NCI-H446 treated with DMSO at 0.1 percent for 48 hours (cell line): ENCODE measurements around the gene GOLGA1.
"Not testable (repeated sequence)": the region's sequence is repeated elsewhere in the genome, so short reads cannot be mapped to it uniquely, and the experiment has no call there.

ENCODE experiments used
- DNase-seq: peaks from one replicate; lab custom pipeline; 2025; lab: John Stamatoyannopoulos, UW

GOLGA1 gene

DNA sequence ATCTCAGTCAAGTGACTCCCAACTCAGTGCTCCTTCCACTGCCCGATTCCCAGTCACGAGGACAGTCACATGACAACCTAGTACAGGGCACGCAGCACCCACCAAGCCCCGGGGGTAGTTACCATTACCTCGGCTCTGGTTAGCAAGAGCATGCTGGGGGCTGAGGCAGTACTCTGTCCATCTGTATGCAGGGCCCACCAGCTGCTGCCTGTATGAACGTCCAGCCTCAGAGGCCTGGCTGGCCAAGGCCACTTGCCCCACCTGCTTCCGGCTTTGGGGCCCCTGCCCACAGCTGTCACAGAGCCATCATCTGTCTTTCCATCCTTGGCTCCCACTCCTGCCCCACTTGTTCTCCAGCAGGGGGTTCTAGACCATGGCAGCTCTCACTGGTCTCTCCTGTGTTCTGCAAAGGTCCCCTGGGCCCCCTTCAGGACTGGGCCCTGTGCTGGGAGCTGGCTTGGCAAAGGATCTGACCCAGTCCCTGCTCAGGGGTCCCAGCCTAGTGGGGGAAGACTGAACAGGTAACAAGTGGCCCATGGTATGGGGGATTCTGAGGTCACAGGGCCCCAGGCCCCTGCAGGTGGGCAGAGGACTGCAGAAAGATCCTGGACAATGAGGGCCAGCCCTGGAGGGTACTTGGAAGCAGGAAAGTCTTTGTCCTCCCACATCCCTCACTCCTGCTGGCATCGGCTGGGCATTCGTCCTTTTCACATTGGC, 82.4 kb downstream of the GOLGA1 start:
- DNase-seq = no peak

DNA sequence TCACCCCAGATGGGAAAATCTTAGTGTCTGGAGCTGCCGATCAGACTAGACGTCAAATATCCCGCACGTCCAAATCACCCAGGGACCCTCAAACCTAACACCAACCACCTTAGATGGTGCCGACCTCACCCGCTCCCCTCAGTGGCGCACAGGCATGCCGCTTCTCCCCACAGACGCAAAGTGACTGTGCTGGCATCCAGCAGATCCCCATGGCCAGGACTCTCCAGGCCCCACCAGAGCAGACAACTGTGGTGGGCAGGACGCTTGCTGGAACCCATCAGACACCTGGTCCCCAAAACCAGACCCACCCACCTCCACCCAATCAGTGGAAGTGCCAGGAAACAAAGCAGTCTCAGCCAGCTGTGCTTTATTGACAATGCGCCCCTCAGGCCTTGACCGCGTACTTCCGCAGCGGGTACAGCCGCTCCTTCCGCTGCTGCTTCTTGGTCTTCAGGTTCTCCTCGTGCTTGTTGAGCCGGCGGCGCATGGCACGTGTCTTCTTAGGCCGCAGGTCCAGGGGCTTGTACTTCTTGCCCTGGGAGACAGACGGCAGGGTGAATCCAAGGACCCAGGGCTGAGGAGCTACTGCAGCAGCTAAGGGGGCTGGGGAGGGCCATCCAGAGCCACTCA, 83.2 kb downstream of the GOLGA1 start:
- DNase-seq = no peak

DNA sequence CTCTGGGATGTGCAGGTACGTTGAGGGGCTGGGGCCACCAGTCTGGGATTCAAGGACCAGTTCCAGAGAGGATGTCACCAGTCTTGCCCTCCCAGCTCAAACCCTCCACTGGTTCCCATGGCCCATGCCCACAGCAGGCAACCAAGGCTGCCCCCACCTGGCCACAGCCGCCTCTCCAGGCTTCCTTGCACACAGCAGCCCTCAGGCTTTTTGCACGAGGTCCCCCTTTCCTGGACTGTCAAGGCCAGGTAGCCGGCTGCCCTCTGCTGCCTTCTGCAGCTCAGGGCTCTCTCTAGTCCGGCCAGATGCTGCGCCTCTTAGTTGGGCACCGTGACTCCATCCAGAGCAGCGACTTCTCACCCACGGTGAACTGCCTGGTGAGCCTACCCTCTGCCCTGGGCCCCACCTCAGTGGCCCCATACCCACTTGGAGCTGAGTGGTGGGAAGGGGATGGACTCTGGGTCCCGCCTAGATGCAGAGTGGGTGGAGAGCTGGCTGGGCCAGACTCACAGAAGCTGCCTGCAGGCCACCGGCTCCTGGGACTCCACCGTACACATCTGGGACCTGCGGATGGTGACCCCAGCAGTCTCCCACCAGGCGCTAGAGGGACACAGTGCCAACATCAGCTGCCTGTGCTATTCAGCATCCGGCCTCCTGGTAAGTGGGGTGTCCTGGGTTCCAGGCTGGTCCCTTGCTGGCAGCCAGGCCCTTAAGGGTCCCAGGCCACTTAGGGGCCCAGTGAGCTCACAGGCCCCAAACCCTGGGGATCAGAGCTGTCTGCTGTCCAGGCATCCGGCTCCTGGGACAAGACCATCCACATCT, 84.7 kb downstream of the GOLGA1 start:
- DNase-seq = no peak

DNA sequence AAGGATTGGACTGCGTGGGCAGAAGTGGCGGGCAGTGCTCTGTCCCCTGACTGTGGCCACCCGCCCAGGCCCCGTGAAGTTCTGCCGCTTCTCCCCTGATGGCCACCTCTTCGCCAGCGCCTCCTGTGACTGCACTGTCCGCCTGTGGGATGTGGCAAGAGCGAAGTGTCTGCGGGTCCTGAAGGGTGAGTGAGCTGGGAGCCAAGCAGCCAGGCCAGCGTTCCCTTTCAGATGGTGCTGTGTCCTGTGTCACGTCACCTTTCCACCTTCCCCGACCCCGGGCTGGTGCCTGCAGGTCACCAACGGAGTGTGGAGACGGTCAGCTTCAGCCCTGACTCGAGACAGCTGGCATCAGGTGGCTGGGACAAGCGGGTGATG, 85.3 kb downstream of the GOLGA1 start:
- no peak for DNase-seq

DNA sequence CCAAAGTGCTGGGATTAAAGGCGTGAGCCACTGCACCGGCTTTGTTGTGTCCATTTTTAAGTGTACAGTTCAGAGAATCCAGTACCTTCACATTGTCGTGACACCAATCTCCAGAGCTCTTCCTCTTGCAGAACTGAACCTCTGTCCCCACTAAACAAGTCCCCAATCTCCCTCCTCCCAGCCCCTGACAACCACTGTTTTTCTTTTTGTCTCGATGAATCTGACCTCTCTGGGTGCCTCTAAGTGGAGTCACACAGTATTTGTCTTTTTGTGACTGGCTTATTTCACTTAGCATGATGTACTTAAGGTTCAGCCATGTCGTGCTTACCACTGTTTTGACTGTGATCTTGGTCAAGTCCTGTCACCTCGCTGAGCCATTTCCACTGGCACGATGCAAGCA, 86.1 kb downstream of the GOLGA1 start:
- no peak for DNase-seq

DNA sequence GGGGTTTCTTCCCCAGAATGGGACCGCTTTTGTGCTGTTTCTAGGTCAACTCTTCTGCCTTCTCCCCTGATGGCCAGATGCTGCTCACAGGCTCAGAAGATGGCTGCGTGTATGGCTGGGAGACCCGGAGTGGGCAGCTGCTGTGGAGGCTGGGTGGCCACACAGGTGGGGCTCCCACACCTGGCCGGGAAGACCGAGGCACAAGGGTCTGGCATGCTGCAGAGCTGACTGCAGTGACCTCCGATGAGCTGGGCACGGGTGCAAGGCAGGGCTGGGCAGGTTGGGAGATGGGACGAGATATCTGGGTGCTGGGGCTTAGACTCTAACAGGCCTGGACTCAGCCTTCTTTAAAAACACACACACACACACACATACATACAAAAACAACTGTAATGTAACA, 86.7 kb downstream of the GOLGA1 start:
- no peak for DNase-seq

DNA sequence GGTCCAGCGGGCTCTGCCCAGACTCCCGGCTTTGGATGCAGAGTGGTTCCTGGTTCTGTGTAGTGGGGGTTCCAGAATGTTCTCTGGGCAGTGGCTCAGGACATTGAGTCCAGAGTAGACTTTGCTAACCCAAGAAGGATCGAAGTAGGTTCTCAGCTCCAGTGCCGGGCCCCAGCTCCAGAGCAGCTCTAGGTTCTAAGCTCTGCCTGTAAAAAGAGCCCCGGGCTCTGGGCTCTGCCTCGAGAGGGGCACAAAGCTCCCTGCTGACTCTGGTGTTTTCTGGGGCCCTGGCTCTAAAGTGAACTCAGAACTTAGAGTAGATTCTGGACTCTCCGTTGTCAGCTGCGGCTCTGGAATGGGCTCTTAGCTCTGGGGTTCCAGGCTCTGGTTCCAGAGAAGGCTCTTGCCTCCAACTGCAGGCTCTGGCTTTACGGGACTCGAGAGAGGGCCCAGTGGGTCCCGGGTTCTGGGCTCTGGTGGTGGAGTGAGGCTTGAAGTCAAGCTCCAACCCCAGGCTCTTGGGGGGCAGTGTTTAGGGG, 87.2 kb downstream of the GOLGA1 start:
- DNase-seq = no peak

DNA sequence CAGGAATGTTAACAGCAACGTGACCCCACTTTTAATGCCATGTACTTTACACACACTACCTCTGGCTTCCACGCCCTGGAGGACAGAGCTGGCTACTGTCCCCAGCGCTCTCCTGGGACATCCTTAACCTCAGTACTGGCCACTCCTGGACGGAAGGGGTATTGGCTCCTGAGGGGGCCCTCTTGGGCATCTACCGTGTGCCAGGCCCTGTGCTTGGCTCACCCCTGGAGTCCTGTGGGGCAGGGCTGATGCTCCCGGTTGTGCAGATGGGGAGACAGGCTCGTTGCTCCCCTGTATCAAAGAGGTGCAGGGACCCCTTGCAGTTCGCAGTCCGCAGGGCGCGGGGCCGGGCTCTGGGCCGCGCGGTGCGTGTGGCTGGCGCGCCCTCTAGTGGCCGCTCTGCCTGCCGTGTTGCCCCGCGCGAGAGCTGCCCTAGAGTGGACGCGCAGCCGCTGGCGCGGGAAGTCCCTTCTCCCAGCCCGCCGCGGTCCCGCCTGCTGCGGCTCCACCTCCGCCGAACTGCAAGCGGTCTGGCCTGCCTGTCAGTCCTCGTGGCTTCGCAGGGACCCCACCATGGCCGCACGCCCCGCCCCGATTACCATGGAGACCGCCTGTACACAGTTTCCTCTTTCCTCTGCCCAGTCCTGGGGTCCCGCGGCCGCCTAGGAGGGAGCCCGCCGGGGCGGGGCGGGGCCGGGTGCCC, 87.9 kb downstream of the GOLGA1 start, which contains the start of gene WDR38:
Gene WDR38, plus strand, starts transcription at position 632 of the 703 bp plus-strand sequence. CDS start 72 bp downstream, outside the sequence.
- DNase-seq = no peak

DNA sequence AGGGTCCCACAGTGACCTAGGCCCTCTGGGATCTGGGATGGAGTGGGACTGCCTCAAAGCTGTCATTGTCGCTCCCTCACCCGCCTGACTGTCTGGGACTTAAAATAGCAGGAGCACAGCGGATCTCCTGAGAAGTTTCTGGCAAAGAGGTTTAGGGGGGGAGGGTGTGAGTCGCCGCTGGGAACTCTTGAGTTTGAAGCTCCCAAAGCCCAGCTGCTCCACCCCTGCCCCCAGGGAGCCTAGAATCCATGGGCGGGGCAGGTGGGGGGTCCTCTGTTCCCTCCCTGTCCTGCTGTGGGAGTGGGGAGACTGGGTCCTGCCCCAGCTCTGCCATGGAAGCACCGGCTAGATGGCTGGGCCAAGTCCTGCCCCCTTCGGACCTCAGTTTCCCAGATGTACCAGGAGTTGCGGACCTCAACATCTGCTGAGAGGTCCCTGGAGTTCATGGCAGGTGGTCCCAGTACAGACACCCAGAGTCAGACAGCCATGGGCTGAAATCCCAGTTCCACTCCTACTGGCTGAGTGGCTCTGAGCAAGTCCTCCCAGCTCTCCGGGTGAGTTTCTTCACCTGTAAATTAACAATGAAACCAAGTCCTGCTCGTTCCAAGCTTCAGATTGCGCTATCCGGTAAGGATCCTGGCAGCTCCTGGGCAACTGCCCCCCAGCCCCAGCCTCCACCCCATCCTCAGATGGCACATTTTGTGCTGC, 88.6 kb downstream of the GOLGA1 start:
- DNase-seq = no peak

DNA sequence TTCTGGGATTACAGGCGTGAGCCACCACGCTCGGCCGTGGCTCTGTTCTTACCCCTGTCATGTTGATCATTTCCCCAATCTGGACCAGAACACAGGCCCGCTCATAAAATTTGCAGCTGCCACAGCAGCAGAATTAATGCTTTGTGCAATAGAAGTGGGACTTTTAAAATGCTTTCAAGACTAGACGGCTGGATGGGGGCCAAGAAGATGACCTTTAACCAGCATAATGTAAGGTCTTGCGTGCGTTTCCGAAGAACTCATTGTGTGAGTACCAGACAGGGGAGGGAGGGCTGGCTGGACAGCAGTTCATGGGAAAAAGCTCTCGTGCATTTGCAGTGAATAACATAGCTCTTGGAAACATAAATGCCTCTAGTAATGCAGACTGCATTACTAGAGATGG, 91.1 kb downstream of the GOLGA1 start:
- no peak for DNase-seq

DNA sequence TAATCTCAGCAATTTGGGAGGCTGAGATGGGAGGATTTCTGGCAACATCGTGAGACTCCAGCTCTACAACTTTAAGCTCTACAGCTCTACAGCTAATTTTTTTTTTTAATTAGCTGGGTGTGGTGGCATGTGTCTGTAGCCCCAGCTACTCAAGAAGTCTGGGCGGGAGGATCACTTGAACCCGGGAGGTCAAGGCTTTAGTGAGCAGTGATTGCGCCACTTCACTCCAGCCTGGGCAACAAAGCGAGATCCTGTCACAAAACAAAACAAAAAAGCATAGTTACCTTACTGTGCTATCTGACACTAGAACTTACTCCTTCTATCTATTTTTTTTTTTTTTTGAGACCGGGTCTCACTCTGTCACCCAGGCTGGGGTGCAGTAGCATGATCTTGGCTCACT, 93.9 kb downstream of the GOLGA1 start:
- DNase-seq = no peak

DNA sequence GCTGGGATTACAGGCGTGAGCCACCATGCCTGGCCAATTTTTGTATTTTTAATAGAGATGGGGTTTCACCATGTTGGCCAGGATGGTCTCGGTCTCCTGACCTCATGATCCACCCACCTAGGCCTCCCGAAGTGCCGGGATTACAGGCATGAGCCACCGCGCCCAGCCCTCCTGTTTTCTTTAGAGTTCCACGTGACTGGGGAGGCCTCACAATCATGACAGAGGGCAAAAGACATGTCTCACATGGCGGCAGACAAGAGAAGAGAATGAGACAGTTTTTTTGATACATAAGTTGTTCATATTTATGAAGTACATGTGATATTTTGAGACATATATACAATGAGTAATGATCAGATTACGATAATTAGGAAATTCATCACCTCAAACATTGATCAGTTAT, 94.4 kb downstream of the GOLGA1 start:
- DNase-seq = not testable (repeated sequence)

DNA sequence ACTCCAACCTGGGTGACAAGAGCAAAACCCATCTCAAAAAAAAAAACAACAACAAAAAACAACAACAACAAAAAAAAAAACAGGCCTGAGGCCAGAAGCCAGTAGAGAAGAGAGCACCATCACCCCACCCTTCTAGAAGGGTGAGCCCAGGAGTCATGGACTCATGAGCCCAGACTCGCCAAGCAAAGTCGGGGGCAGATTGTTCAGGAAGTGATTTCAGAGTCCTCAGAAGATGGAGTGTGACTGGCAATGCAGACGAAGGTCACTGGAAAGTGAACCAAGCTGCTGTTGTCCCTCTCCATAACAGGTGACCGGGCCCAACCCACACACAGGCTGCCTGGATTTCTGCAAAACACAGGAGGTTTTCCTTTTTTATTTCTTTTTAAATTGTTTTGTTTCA, 96.6 kb downstream of the GOLGA1 start:
- DNase-seq = no peak

DNA sequence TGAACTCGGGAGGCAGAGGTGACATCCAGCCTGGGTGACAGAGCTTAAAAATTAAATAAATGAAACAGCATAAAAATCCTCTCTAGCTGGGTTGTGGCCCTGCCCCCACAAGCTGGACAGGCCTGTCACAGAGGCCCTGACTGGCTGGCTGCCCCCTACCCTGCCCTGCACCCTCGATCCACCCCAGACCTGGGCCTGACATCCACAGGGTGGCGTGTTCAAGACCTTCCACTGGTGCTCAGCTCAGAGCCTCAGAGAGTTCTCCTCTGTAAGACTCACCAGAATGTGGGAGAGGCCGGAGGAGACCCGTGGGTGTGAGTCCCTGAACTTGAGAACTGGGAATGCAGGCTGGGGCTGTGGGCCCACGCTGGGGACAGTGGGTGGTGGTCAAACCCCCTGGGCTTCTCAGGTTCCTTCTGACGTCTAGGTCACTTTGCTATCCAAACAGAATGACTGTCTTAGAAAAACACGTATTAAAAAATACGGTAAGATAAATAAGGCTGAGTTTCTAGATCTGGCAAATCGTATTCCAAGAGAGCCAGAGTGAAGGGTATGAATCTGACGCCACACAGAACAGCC, 97.3 kb downstream of the GOLGA1 start:
- DNase-seq = no peak

DNA sequence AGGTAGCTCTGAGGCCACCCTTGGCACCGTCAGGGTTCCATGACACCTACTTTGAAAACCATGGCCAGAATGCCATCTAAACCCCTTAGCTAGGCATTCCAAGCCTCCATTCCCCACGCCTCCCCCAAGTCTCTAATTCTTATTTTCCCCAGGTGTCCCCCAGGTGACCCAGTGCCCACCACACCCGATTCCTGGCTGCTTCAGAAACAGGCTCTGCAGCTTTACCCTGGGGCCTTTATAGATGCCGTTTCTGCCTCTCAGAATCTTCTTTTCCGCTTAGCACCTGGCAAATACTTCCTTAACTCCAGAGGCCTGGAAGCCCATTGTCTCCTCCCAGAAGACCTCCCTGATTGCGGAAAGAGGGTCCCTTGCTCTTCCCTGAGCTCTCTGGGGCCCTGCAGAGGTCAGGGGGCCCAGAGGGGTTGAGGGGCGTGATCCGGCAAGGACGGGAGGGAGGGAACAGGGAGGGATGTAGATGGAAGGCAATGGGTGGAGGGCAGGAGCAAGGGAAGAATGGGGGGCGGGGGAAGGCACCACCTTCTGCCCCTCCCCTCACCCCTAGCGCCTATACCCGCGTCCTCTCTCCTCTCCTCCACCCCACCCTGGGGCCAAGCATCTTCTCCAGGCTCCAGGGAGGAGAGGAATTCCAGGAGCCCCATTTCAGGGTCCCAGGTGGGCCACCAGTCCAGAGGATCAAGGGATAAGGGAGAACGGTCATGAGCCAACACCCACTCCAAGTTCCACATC, 99.6 kb downstream of the GOLGA1 start:
- no peak for DNase-seq

DNA sequence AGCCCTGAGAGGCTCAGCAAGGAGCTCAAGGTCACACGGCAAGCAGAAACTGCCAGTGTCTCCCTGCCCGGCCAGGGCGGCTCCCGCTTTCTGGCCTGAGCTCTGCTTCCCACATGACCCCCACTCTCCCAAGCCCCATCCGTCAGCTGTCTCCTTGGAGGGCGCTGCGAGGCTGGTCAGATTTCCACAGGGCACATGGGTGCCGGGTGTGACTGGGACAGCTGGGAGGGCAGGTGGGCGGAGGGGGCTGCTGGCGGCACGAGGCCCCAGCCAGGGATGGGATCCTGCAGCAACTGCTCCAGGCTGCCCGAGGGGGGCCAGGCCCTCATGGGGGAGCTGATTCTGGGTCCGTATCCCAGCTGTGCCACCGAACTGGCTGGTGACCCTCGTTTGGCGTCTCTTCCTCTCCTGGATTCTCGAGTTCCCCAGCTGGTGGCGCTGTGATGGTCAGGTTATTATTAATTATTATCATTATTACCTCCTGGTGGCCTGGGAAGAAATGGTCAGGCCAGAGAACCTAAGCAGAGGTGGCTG, 100.5 kb downstream of the GOLGA1 start:
- no peak for DNase-seq

DNA sequence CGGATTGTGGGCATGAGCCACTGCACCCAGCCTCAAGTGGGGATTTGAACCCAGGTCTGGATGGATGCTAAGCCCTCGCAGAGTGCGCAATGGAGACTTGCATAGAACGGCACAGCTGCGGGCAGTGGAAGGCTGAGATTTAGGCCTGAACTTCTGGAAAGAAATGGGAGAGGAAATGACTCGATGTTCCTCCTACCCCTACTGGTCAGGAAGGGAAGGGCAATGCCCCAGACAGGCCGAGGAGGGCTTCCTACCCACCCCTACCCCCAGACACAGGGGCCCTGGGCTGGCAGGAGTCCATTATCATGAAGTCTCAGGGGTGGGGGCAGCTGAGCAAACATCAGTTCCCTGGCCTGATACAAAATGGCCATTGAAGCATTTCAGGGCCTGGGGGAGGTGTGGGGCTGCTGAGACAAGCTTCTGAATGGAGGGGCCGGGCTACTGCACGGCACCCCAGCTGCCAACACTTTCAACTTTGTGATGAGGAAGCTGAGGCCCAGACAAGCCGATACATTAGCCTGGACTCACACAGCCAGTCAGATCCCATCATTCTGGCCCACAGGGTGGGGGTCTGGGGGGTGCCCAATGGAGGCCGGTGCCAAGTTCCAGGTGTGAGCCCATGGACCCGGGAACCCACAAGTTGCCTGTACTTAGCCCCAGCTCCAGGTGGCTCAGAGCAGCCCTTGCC, 101.1 kb downstream of the GOLGA1 start:
- DNase-seq = no peak

DNA sequence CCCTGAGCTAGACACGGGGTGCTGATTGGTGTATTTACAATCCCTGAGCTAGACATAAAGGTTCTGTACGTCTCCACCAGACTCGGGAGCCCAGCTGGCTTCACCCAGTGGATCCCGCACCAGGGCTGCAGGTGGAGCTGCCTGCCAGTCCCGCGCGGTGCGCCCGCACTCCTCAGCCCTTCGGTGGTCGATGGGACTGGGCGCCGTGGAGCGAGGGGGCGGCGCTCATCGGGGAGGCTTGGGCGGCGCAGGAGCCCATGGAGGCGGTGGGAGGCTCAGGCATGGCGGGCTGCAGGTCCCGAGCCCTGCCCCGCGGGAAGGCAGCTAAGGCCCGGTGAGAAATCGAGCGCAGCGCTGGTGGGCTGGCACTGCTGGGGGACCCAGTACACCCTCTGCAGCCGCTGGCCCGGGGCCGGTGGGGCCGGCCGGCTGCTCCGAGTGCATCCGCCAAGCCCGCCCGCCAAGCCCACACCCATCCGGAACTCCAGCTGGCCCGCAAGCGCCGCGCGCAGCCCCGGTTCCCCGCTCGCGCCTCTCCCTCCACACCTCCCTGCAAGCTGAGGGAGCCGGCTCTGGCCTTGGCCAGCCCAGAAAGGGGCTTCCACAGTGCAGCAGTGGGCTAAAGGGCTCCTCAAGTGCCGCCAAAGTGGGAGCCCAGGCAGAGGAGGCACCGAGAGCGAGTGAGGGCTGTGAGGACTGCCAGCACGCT, 102.2 kb downstream of the GOLGA1 start:
- not testable (repeated sequence) for DNase-seq

DNA sequence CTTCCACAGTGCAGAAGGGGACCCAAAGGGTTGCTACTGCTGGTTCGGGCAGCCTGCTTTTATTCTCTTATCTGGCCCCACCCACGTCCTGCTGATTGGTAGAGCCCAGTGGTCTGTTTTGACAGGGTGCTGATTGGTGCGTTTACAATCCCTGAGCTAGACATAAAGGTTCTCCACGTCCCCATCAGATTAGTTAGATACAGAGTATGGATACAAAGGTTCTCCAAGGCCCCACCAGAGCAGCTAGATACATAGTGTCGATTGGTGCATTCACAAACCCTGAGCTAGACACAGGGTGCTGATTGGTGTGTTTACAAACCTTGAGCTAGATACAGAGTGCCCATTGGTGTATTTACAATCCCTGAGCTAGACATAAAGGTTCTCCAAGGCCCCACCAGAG, 102.8 kb downstream of the GOLGA1 start:
- not testable (repeated sequence) for DNase-seq
